ENCODE data around the gene SDK1. TPM values are rescaled to one million over a fixed set of nuclear protein-coding genes. Genes with fewer than 3 reads are reported as not detected.

The SDK1 gene
- total and polyA plus RNA-seq, 4 donors = 1.9 to 46.3 (median 12.4) TPM

GRCh38 chr7:4134631-4135030 lies 833.6 kb downstream of the SDK1 start:
- no peak overlapping the region for H3K4me3 ChIP-seq (ENCODE audit: low read length in 2 of 2)
- DNase-seq = peak; percentile 35 to 59
- 88% methylated on average over 20 of the region's 20 CpGs for WGBS, 2 donors

GRCh38 chr7:4135301-4135700 lies 834.2 kb downstream of the SDK1 start:
- Histone ChIP-seq H3K4me3 (ENCODE audit: low read length in 2 of 2) (no peak overlapping the region), H3K4me1 (ENCODE audit: control insufficient read depth in 1 of 2, insufficient read depth in 2 of 2, low read length in 2 of 2) (no peaks in the 10 kb centered on the region), H3K27me3 (ENCODE audit: control insufficient read depth in 1 of 2, insufficient read depth in 2 of 2, low read length in 1 of 2) (no peaks in the 10 kb centered on the region), H3K9me3 (ENCODE audit: control insufficient read depth, low read length) (no peaks in the 10 kb centered on the region), H3K27ac (ENCODE audit: low read depth in 1 of 2, low read length in 2 of 2) (no peak overlapping the region), H3K36me3 (ENCODE audit: control insufficient read depth in 1 of 2, insufficient read depth in 2 of 2, low read length in 1 of 2) (peaks cover 0 to 2% of the 10 kb centered on the region in 2 donors)
- intact Hi-C loops (cut with DNase I) = no loop called here
- 90% methylated on average over 12 of the region's 12 CpGs for WGBS, 2 donors
- no peak for ATAC-seq (ENCODE audit: low FRiP score)
- DNase-seq = peak; percentile 9 to 16

More at GRCh38 chr7:4134631-4135030, 833.6 kb downstream of the SDK1 start:
- peaks cover 0 to 2% of the 10 kb centered on the region in 2 donors for H3K36me3 ChIP-seq (ENCODE audit: control insufficient read depth in 1 of 2, insufficient read depth in 2 of 2, low read length in 1 of 2)
- H3K4me1 ChIP-seq (ENCODE audit: control insufficient read depth in 1 of 2, insufficient read depth in 2 of 2, low read length in 2 of 2) = no peaks in the 10 kb centered on the region
- ATAC-seq (ENCODE audit: low FRiP score) = peak; percentile 19
- intact Hi-C loops (cut with DNase I) = no loop called here
- no peak overlapping the region for H3K27ac ChIP-seq (ENCODE audit: low read depth in 1 of 2, low read length in 2 of 2)
- no peaks in the 10 kb centered on the region for H3K9me3 ChIP-seq (ENCODE audit: control insufficient read depth, low read length)
- H3K27me3 ChIP-seq (ENCODE audit: control insufficient read depth in 1 of 2, insufficient read depth in 2 of 2, low read length in 1 of 2) = no peaks in the 10 kb centered on the region

GRCh38 chr7:4136036-4136435 lies 835.0 kb downstream of the SDK1 start:
- Histone ChIP-seq H3K9me3 (ENCODE audit: control insufficient read depth, low read length) (no peaks in the 10 kb centered on the region), H3K4me3 (ENCODE audit: low read length in 2 of 2) (no peak overlapping the region), H3K4me1 (ENCODE audit: control insufficient read depth in 1 of 2, insufficient read depth in 2 of 2, low read length in 2 of 2) (no peaks in the 10 kb centered on the region), H3K27me3 (ENCODE audit: control insufficient read depth in 1 of 2, insufficient read depth in 2 of 2, low read length in 1 of 2) (no peaks in the 10 kb centered on the region), H3K27ac (ENCODE audit: low read depth in 1 of 2, low read length in 2 of 2) (no peak overlapping the region), H3K36me3 (ENCODE audit: control insufficient read depth in 1 of 2, insufficient read depth in 2 of 2, low read length in 1 of 2) (peaks cover 0 to 2% of the 10 kb centered on the region in 2 donors)
- no peak for ATAC-seq (ENCODE audit: low FRiP score)
- WGBS, 2 donors = 64 to 71% methylated on average over 11 of the region's 11 CpGs
- intact Hi-C loops (cut with DNase I) = no loop called here
- DNase-seq = peak in 1 of 2 donors; percentile 45

GRCh38 chr7:4136501-4137110 lies 835.6 kb downstream of the SDK1 start:
- 88% methylated on average over 23 of the region's 23 CpGs for WGBS, 2 donors
- intact Hi-C loops (cut with DNase I) = no loop called here
- H3K9me3 ChIP-seq (ENCODE audit: control insufficient read depth, low read length) = no peaks in the 10 kb centered on the region
- no peak for ATAC-seq (ENCODE audit: low FRiP score)
- H3K4me3 ChIP-seq (ENCODE audit: low read length in 2 of 2) = no peak overlapping the region
- no peaks in the 10 kb centered on the region for H3K4me1 ChIP-seq (ENCODE audit: control insufficient read depth in 1 of 2, insufficient read depth in 2 of 2, low read length in 2 of 2)
- no peak overlapping the region for H3K27ac ChIP-seq (ENCODE audit: low read depth in 1 of 2, low read length in 2 of 2)
- no peaks in the 10 kb centered on the region for H3K27me3 ChIP-seq (ENCODE audit: control insufficient read depth in 1 of 2, insufficient read depth in 2 of 2, low read length in 1 of 2)
- H3K36me3 ChIP-seq (ENCODE audit: control insufficient read depth in 1 of 2, insufficient read depth in 2 of 2, low read length in 1 of 2) = peaks cover 0 to 2% of the 10 kb centered on the region in 2 donors
- peak; percentile 24 to 50 for DNase-seq

GRCh38 chr7:4137552-4137951 lies 836.5 kb downstream of the SDK1 start:
- intact Hi-C loops (cut with DNase I) = no loop called here
- 93 to 94% methylated on average over 14 of the region's 14 CpGs for WGBS, 2 donors
- Histone ChIP-seq H3K27me3 (ENCODE audit: control insufficient read depth in 1 of 2, insufficient read depth in 2 of 2, low read length in 1 of 2) (no peaks in the 10 kb centered on the region), H3K27ac (ENCODE audit: low read depth in 1 of 2, low read length in 2 of 2) (no peak overlapping the region), H3K4me1 (ENCODE audit: control insufficient read depth in 1 of 2, insufficient read depth in 2 of 2, low read length in 2 of 2) (no peaks in the 10 kb centered on the region), H3K9me3 (ENCODE audit: control insufficient read depth, low read length) (no peaks in the 10 kb centered on the region), H3K36me3 (ENCODE audit: control insufficient read depth in 1 of 2, insufficient read depth in 2 of 2, low read length in 1 of 2) (peaks cover 0 to 2% of the 10 kb centered on the region in 2 donors), H3K4me3 (ENCODE audit: low read length in 2 of 2) (no peak overlapping the region)
- ATAC-seq (ENCODE audit: low FRiP score) (no peak), DNase-seq (peak in 1 of 2 donors; percentile 9)

GRCh38 chr7:4138866-4139265 lies 837.8 kb downstream of the SDK1 start:
- 90 to 91% methylated on average over 10 to 11 of the region's 11 CpGs for WGBS, 2 donors
- intact Hi-C loops (cut with DNase I) = no loop called here
- Histone ChIP-seq H3K36me3 (ENCODE audit: control insufficient read depth in 1 of 2, insufficient read depth in 2 of 2, low read length in 1 of 2) (peaks cover 0 to 2% of the 10 kb centered on the region in 2 donors), H3K27me3 (ENCODE audit: control insufficient read depth in 1 of 2, insufficient read depth in 2 of 2, low read length in 1 of 2) (no peaks in the 10 kb centered on the region), H3K9me3 (ENCODE audit: control insufficient read depth, low read length) (no peaks in the 10 kb centered on the region), H3K4me3 (ENCODE audit: low read length in 2 of 2) (no peak overlapping the region), H3K4me1 (ENCODE audit: control insufficient read depth in 1 of 2, insufficient read depth in 2 of 2, low read length in 2 of 2) (no peaks in the 10 kb centered on the region), H3K27ac (ENCODE audit: low read depth in 1 of 2, low read length in 2 of 2) (no peak overlapping the region)
- ATAC-seq (ENCODE audit: low FRiP score) = no peak
- DNase-seq = peak; percentile 29 to 72

GRCh38 chr7:4139656-4140625 lies 838.9 kb downstream of the SDK1 start:
- H3K4me3 ChIP-seq (ENCODE audit: low read length in 2 of 2) = no peak overlapping the region
- H3K4me1 ChIP-seq (ENCODE audit: control insufficient read depth in 1 of 2, insufficient read depth in 2 of 2, low read length in 2 of 2) = no peaks in the 10 kb centered on the region
- DNase-seq = peak; percentile 37 to 51
- peaks cover 0 to 2% of the 10 kb centered on the region in 2 donors for H3K36me3 ChIP-seq (ENCODE audit: control insufficient read depth in 1 of 2, insufficient read depth in 2 of 2, low read length in 1 of 2)
- H3K27me3 ChIP-seq (ENCODE audit: control insufficient read depth in 1 of 2, insufficient read depth in 2 of 2, low read length in 1 of 2) = no peaks in the 10 kb centered on the region
- 84 to 85% methylated on average over 19 to 21 of the region's 21 CpGs for WGBS, 2 donors
- no peaks in the 10 kb centered on the region for H3K9me3 ChIP-seq (ENCODE audit: control insufficient read depth, low read length)
- no peak overlapping the region for H3K27ac ChIP-seq (ENCODE audit: low read depth in 1 of 2, low read length in 2 of 2)
- intact Hi-C loops (cut with DNase I) = no loop called here
- no peak for ATAC-seq (ENCODE audit: low FRiP score)

GRCh38 chr7:4140933-4141332 lies 839.9 kb downstream of the SDK1 start:
- intact Hi-C loops (cut with DNase I) = no loop called here
- Histone ChIP-seq H3K27me3 (ENCODE audit: control insufficient read depth in 1 of 2, insufficient read depth in 2 of 2, low read length in 1 of 2) (no peaks in the 10 kb centered on the region), H3K4me3 (ENCODE audit: low read length in 2 of 2) (no peak overlapping the region), H3K27ac (ENCODE audit: low read depth in 1 of 2, low read length in 2 of 2) (no peak overlapping the region), H3K4me1 (ENCODE audit: control insufficient read depth in 1 of 2, insufficient read depth in 2 of 2, low read length in 2 of 2) (no peaks in the 10 kb centered on the region), H3K36me3 (ENCODE audit: control insufficient read depth in 1 of 2, insufficient read depth in 2 of 2, low read length in 1 of 2) (peaks cover 0 to 1% of the 10 kb centered on the region in 2 donors), H3K9me3 (ENCODE audit: control insufficient read depth, low read length) (no peaks in the 10 kb centered on the region)
- peak in 1 of 2 donors; percentile 23 for DNase-seq
- WGBS, 2 donors = 90 to 94% methylated on average over 5 of the region's 5 CpGs
- ATAC-seq (ENCODE audit: low FRiP score) = no peak
